Peyer's patch (tissue), 4 donors: Measurements from ENCODE around the gene ZDHHC18. TPM values are rescaled to one million over a fixed set of nuclear protein-coding genes. Genes with fewer than 3 reads are reported as not detected.
A peak's percentile ranks its signal among the peaks of the same experiment; 100 is the strongest.

ENCODE experiments used
- DNase-seq, 3 donors: peaks; one replicate each; pipeline ENCODE4 v3.0.0-alpha.2; 2017 to 2019
- H3K27ac ChIP-seq, 4 donors: fragments of 200-600 bp; sonication (generic); one replicate each; pipeline ENCODE4 v1.5.1; 2016 to 2019
- H3K27me3 ChIP-seq, 2 donors: fragments of 200-600 bp; sonication (generic); one replicate each; pipeline ENCODE4 v1.5.1; 2019
- H3K36me3 ChIP-seq, 3 donors: fragments of 200-600 bp; sonication (generic); one replicate each; pipeline ENCODE4 v1.5.1; 2016 to 2019
- H3K4me1 ChIP-seq, 4 donors: fragments of 200-600 bp; sonication (generic); one replicate each; pipeline ENCODE4 v1.5.1; 2016 to 2019
- H3K4me3 ChIP-seq, 4 donors: fragments of 200-600 bp; sonication (generic); 1 replicate in 3 of 4; 2 replicates in 1 of 4; pipeline ENCODE4 v1.5.1; 2016 to 2019; ENCODE audit warnings: mild to moderate bottlenecking in 1 of 4
- H3K9me3 ChIP-seq, 4 donors: fragments of 200-600 bp; sonication (generic); one replicate each; pipeline ENCODE4 v1.5.1; 2016 to 2019; ENCODE audit warnings: mild to moderate bottlenecking in 1 of 4
- POLR2A ChIP-seq, 2 donors: fragments of 450-650 bp; IDR thresholded peaks; one replicate each; pipeline ENCODE4 v1.5.1; 2017; ENCODE audit warnings: antibody characterized with exemption in 2 of 2, mild to moderate bottlenecking in 2 of 2, moderate library complexity in 2 of 2
- total RNA-seq, 4 donors: library from RNA; depleted of rRNA; stranded (reverse); fragments of >200 nt; gene quantifications; one replicate each; pipeline ENCODE4 v1.1.0, GENCODE V29; 2016
- TF ChIP-seq, protein P1 (sequence below), 6 experiments: fragments of 450-650 bp in 4 of 6; fragments of 200-600 bp in 2 of 6; sonication (generic) in 1 of 6; IDR thresholded peaks; one replicate each; pipeline ENCODE4 v1.5.1; 2017 to 2019; ENCODE audit warnings: antibody characterized with exemption in 6 of 6, mild to moderate bottlenecking in 3 of 6, moderate library complexity in 1 of 6

Gene ZDHHC18
- total RNA-seq, 4 donors from 2014 or later = 12.4 to 40.3 (median 29.0) TPM

DNA sequence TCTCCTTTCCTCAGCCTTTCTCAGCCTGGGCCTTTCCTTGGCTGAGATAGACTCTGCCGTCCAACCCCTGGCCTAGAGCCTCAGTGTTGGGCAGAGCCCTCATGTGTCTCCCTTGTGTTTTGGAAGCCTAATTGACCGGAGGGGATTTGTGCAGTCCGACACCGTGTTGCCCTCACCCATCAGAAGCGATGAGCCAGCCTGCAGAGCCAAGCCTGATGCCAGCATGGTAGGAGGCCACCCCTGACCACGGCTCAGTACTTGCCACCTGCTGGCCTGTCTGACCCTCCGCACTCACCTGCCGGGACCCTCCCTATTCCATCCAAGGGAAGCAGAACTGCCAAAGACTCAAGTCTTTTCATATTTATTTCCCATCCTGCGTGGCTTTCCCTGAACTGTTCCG, 27.1 kb downstream of the ZDHHC18 start:
- DNase-seq = no peak
- peaks cover 0 to 29% (median under 1%) of the 10 kb centered on the region in 4 donors for H3K4me1 ChIP-seq
- no peaks in the 10 kb centered on the region for H3K9me3 ChIP-seq
- peaks cover 0 to 56% (median 0%) of the 10 kb centered on the region in 3 donors for H3K36me3 ChIP-seq
- no peak for TF ChIP-seq POLR2A (IDR thresholded peaks at IDR 0.05)
- TF ChIP-seq, protein P1, sequence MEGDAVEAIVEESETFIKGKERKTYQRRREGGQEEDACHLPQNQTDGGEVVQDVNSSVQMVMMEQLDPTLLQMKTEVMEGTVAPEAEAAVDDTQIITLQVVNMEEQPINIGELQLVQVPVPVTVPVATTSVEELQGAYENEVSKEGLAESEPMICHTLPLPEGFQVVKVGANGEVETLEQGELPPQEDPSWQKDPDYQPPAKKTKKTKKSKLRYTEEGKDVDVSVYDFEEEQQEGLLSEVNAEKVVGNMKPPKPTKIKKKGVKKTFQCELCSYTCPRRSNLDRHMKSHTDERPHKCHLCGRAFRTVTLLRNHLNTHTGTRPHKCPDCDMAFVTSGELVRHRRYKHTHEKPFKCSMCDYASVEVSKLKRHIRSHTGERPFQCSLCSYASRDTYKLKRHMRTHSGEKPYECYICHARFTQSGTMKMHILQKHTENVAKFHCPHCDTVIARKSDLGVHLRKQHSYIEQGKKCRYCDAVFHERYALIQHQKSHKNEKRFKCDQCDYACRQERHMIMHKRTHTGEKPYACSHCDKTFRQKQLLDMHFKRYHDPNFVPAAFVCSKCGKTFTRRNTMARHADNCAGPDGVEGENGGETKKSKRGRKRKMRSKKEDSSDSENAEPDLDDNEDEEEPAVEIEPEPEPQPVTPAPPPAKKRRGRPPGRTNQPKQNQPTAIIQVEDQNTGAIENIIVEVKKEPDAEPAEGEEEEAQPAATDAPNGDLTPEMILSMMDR (IDR thresholded peaks at IDR 0.05) = no peak
- no peaks in the 10 kb centered on the region for H3K27me3 ChIP-seq
- no peak overlapping the region for H3K4me3 ChIP-seq
- H3K27ac ChIP-seq = no peak overlapping the region

DNA sequence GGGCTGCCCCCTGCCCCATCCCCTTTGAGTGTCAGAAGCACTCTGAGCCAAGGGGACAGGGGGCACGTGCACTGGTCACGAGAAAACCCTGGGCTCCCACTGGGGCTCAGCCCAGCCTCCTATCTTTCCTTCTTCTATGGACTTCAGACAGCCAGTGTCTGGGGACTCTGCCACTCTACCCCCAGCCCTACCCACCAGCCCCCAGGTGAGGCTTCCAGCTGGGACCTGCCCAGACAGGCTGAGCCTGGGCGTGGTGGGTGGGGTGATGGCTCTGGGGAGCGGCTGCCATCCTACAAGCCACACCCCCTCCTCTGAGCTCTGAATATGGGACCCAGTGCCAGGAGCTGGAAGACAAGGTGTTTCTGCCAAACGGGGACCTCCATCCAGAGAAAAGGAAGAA, 28.4 kb downstream of the ZDHHC18 start:
- no peaks in the 10 kb centered on the region for H3K27me3 ChIP-seq
- H3K36me3 ChIP-seq = peaks cover 0 to 53% (median 0%) of the 10 kb centered on the region in 3 donors
- peak in 2 of 3 donors; percentile 69 to 75 for DNase-seq
- H3K9me3 ChIP-seq = no peaks in the 10 kb centered on the region
- no peak for TF ChIP-seq POLR2A (IDR thresholded peaks at IDR 0.05)
- TF ChIP-seq, protein P1 (IDR thresholded peaks at IDR 0.05) = no peak
- no peak overlapping the region for H3K27ac ChIP-seq
- peaks cover 0 to 19% (median 0%) of the 10 kb centered on the region in 4 donors for H3K4me1 ChIP-seq
- no peak overlapping the region for H3K4me3 ChIP-seq

DNA sequence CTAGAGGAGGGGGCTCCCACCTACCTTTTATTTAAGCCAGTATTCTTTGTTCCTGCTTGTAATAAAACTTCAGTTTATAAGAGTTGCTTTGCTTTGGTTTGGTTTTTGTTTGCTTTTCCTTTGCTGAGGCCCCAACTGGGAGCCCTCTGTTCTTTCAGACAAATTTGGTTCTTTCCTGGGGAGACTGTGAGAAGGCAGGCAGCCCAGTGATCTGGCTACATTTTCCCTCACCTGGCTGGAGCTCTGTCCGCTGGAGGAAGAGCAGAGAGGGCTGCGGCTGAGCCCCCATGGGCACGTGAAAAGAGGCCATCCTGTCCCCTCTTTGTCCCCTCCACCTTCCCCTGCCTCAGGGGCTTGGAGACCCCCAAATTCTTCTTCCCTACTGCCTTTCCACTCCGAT, 29.1 kb downstream of the ZDHHC18 start:
- no peak for TF ChIP-seq POLR2A (IDR thresholded peaks at IDR 0.05)
- TF ChIP-seq, protein P1 (IDR thresholded peaks at IDR 0.05) = no peak
- Histone ChIP-seq H3K36me3 (peaks cover 0 to 45% (median 0%) of the 10 kb centered on the region in 3 donors), H3K27ac (no peak overlapping the region), H3K27me3 (no peaks in the 10 kb centered on the region), H3K4me1 (peaks cover 0 to 11% (median 0%) of the 10 kb centered on the region in 4 donors), H3K9me3 (no peaks in the 10 kb centered on the region), H3K4me3 (no peak overlapping the region)
- no peak for DNase-seq

DNA sequence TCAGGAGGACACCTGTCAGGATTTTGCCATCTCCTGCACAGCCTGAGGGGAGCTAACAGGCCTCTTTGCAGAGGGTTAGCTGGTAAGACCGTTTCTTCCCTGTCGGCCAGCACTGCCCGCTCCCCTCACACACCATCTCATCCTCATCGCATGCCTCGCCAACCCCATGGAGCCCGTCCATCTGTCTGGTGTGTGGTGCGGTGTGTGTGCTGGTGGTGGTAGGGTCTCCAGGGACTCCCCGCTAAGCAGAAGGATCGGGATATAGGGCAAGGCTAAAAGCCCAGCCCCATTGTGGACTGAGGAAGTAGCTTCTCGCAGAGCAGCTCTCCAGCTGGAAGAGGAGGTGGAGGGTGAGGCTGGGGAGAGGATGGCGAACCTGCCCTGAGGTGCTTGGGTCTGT, 29.7 kb downstream of the ZDHHC18 start:
- H3K4me3 ChIP-seq = no peak overlapping the region
- H3K9me3 ChIP-seq = no peaks in the 10 kb centered on the region
- H3K27me3 ChIP-seq = no peaks in the 10 kb centered on the region
- no peak for DNase-seq
- TF ChIP-seq, protein P1 (IDR thresholded peaks at IDR 0.05) = no peak
- TF ChIP-seq POLR2A (IDR thresholded peaks at IDR 0.05) = no peak
- H3K27ac ChIP-seq = no peak overlapping the region
- peaks cover 0 to 40% (median 0%) of the 10 kb centered on the region in 3 donors for H3K36me3 ChIP-seq
- H3K4me1 ChIP-seq = peaks cover 0 to 10% (median 0%) of the 10 kb centered on the region in 4 donors

DNA sequence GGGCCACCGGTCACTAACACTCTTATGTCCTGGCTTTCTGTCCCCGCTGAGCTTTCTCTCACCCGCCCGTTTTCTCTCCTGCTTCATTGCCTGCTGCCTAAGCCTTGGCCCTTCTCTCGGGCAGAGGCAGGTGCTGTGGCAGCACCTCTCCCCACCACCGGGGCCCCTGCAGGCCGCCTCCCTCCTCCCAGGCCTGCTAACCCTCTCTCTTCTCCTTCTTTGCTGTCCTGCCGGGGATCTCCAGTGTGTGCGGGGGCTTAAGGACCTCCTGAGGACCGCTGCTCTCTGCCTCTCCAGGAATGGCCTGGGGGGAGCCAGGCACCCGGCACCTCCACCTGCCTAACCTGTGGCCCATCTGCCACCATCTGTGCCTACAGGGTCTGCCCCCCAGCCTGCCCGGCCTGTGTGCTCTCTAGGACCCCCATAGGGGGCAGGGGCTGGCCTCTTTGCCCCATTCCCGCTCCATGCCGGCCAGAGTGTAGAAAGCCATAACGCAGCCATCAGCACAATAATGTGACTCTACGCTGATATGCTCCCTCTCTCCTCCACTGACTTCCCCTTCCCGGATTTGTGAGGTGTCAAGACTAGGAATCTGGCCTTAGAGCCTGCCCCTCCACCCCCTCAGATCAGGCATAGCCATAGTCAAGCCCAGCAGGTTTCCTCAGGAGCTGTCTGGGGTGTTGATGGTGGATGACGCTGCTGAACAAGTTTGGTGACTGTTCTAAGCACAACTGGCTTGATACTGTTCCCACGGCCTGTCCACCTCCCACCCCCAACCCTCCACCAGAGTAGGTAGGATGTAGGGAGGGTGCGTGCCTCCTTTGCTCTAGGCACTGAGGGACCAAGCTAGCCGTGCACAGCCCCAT, 30.3 kb downstream of the ZDHHC18 start:
- no peak for TF ChIP-seq POLR2A (IDR thresholded peaks at IDR 0.05)
- TF ChIP-seq, protein P1 (IDR thresholded peaks at IDR 0.05) = no peak
- no peaks in the 10 kb centered on the region for H3K9me3 ChIP-seq
- no peak for DNase-seq
- peaks cover 0 to 16% (median 0%) of the 10 kb centered on the region in 4 donors for H3K4me1 ChIP-seq
- H3K27ac ChIP-seq = no peak overlapping the region
- H3K36me3 ChIP-seq = peaks cover 0 to 33% (median 0%) of the 10 kb centered on the region in 3 donors
- H3K4me3 ChIP-seq = no peak overlapping the region
- no peaks in the 10 kb centered on the region for H3K27me3 ChIP-seq
